Fibroblast of mammary gland (primary cell): ENCODE results near the gene SERHL2.
"Not testable (repeated sequence)": the region's sequence is repeated elsewhere in the genome, so short reads cannot be mapped to it uniquely, and the experiment has no call there.

Experiments used
- DNase-seq: peaks from one replicate; pipeline ENCODE4 v3.0.0-alpha.2; 2010; ENCODE audit warnings: low read depth
- H3K4me3 ChIP-seq: 2 replicates; pipeline ENCODE4 v1.5.1; 2011; ENCODE audit warnings: low read depth, mild to moderate bottlenecking, low read length, moderate library complexity; ENCODE audit not compliant: control insufficient read depth
- CTCF ChIP-seq: conservative IDR thresholded peaks from 2 replicates; pipeline ENCODE4 v1.5.1; 2011; ENCODE audit warnings: low read depth, low read length, inconsistent platforms; ENCODE audit not compliant: control insufficient read depth, insufficient read depth

The SERHL2 gene

GRCh38 chr22:42577623-42578240, 24.0 kb downstream of the SERHL2 start:
- DNase-seq = no peak
- TF ChIP-seq CTCF = no peak
- no peak overlapping the region for H3K4me3 ChIP-seq

- not testable (repeated sequence) for H3K4me3 ChIP-seq, DNase-seq
Observed at GRCh38 chr22:42580040-42580439, 26.3 kb downstream of the SERHL2 start.

- DNase-seq = not testable (repeated sequence)
- peak overlapping the region; percentile 61 for H3K4me3 ChIP-seq
Observed at GRCh38 chr22:42581194-42581761, 27.5 kb downstream of the SERHL2 start.

GRCh38 chr22:42581762-42582716, 28.3 kb downstream of the SERHL2 start:
- no peak for TF ChIP-seq CTCF
- H3K4me3 ChIP-seq = peak overlapping the region; percentile 61
- peak; percentile 61 for DNase-seq

- H3K4me3 ChIP-seq = no peak overlapping the region
- no peak for TF ChIP-seq CTCF
- DNase-seq = no peak
Observed at GRCh38 chr22:42582987-42583386, 29.2 kb downstream of the SERHL2 start.

- no peak for TF ChIP-seq CTCF
- no peak for DNase-seq
Observed at GRCh38 chr22:42584364-42584940, 30.7 kb downstream of the SERHL2 start.

GRCh38 chr22:42585096-42585495, 31.3 kb downstream of the SERHL2 start:
- no peak for TF ChIP-seq CTCF
- DNase-seq = no peak
- no peak overlapping the region for H3K4me3 ChIP-seq

More at GRCh38 chr22:42584364-42584940, 30.7 kb downstream of the SERHL2 start:
- H3K4me3 ChIP-seq = no peak overlapping the region
